Hindlimb muscle (tissue), 1 donor: ENCODE measurements around the gene DRAXIN. TPM values are rescaled to one million over a fixed set of nuclear protein-coding genes. Genes with fewer than 3 reads are reported as not detected.
A peak's percentile ranks its signal among the peaks of the same experiment; 100 is the strongest.

Source experiments
- DNase-seq: peaks from one replicate; pipeline ENCODE4 v3.0.0-alpha.2; 2013
- polyA plus RNA-seq: library from polyadenylated mRNA; unstranded; fragments of 120-200 nt; gene quantifications from one replicate; pipeline ENCODE4 v1.2.1, GENCODE V29; 2013; ENCODE audit not compliant: insufficient read length

Gene DRAXIN
- polyA plus RNA-seq, 1 donor, result 0.26 TPM

DNA sequence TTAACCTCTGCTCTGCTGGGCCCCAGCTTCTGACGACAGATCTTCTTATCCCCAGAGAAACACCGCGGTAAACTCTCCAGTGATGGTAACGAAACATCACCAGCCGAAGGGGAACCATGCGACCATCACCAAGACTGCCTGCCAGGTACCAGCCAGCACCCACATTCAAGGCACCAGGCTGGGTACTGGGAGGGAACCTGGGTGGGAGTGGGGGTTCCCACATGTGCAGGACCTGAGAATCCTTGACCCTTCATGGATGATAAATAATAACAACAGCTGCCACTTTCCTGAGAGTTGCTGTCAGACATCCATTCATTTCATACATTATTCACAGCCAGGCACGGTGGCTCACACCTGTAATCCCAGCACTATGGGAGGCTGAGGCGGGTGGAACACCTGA is 20.8 kb downstream of the DRAXIN start:
- DNase-seq, result no peak

DNA sequence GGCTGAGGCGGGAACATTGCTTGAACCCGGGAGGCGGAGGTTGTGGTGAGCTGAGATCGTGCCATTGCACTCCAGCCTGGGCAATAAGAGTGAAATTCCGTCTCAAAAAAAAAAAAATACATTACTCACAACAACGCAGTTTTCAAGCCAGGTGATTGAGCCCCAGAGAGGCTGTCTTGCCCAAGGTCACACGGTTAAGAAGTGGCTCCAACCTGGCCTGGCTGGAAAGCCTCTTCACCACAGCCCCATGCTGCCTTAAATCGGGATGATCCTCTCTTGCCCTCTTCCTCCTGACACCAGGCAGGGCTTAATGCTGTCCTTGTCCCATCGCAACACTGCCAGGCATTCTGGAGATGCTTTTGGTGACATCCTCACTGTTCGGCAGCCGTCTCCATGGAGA is 21.6 kb downstream of the DRAXIN start:
- DNase-seq, result no peak

DNA sequence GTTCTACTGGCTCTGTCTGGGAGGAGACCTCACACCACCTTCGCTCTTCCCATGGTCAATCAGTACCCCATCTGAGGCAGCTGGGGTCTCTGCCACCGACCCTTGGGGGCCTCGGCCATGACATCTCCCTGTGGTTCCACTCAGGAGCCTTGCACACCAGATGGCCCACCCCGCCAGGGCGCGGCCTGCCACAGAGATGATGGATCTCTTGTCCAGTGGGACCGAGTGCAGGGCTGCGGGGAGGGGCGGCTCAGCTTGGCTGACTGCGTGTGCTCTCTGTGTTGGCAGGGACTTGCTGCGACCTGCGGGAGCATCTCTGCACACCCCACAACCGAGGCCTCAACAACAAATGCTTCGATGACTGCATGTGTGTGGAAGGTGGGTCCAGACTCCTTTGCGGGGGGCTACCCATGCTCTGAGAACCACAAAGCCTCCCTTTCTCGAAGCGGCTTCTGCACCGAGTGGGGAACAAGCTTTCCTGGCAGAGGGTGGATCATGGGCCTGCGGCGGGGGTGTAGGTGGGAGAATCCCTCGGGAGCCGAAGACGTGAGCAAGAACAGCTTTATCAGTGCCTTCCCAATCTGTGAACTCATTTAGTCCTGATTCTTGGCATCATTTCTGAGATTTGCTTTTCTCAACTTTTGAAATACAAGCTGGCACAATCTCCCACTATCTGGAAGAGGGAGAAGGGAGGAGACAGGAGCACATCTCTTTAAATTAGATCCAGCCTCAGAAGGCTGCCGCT is 23.5 kb downstream of the DRAXIN start:
- no peak for DNase-seq

DNA sequence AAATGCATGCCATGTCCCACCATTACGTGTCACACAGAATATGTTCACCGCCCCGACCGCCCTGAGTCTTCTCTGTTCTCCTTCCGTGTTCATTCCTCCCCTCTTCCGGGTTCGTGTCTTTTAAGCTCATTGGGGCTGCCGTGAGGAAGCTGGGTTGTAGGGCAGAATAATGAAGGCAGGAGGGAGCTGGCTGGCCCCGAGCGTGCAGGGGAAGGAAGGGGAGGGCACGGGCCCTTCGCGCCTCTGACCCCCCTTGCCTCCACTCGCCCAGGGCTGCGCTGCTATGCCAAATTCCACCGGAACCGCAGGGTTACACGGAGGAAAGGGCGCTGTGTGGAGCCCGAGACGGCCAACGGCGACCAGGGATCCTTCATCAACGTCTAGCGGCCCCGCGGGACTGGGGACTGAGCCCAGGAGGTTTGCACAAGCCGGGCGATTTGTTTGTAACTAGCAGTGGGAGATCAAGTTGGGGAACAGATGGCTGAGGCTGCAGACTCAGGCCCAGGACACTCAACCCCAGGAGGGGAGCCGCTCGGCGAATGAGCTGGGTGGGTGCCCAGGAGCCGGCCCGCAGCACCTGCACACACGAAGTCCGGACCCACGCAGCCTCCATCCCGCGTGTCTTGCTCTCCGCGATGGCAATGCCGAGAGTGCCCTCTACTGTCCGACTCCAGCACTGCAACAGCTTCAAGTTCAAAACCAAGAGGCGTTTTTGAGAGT is 28.0 kb downstream of the DRAXIN start:
- DNase-seq, result peak; percentile 79

DNA sequence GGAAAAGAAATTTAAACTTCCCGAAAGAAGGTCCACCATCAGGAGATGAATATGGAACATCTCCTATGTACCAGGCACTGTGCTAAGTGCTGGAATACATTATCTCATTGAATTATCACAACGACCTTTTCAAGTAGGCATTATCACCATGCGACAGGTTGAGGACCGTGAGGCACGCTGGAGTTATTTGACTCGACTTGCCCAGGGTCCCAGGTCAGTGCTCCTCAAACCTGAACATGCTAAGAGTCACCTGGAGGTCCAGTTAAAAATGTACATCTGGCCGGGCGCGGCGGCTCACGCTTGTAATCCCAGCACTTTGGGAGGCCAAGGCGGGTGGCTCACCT is 28.5 kb downstream of the DRAXIN start:
- no peak for DNase-seq

DNA sequence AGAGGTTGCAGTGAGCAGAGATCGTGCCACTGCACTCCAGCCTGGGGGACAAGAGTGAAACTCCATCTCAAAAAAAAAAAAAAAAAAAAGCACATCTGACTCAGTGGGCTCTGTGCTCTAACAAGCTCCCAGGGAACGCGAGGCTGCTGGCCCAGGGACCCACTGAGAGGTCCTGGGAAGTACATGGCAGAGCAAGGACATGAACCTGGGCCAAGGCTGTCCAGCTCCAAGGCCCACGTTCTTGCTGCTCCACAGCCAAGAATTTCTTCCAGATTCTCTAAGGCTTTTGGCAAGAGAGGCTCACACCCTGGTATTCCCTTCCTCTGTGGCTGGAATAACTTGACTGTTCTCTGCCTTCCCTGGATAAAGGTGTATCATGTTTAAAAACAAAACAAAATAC is 29.0 kb downstream of the DRAXIN start:
- peak; percentile 30 for DNase-seq

DNA sequence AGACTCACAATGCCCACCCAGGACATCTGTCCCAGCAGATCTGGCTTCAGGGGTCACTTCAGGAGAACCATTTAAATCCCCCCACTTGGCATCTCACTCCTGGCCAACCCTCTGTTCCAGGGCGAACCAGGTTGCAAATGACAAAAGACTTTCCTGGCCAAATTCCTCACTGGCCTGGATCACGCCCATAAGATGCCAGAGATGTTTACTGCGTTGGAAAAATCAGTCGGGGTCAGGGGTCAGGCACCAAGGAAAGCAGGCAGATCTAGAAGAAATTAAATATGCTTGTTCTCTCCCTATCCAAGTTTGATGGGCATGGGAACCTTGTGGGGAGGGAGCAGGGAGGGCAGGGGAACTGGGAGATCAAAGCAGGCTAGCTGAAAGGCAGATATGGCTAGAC is 29.8 kb downstream of the DRAXIN start:
- no peak for DNase-seq

DNA sequence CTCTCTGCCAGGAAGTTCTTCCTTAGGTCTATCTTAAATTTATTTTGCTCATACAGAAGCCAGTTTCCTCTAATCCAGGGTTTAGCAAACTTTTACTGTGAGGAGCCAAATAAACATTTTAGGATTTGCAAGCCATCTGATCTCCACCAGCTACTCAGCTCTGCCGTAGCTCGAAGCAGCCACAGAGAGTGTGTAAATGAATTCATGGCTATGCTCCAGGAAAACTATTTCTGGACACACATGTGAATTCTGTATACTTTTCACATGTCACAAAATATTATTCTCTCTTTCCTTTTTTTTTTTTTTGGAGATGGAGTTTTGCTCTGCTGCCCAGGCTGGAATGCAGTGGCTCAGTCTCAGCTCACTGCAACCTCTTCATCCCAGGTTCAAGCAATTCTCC is 31.0 kb downstream of the DRAXIN start:
- DNase-seq, result peak; percentile 64

DNA sequence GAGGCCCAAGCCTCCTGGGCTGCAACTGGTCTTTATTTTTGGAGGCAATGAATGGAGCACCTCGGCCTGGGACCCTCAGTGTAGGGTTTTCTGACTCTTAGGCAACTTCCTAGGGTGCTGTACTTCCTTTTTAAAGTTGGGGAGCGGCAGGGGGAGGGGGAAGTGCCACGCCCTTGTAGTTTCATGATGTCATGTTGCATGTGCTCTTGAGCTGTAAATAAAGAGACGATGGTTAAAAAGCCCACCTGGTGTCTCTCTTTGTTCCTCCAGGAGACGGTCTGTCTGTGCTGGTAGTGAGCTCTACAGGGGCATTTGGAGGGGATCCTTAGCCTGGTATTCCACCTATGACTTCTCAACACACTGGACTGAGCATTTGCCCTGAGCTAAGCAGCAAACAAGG is 34.1 kb downstream of the DRAXIN start:
- no peak for DNase-seq

DNA sequence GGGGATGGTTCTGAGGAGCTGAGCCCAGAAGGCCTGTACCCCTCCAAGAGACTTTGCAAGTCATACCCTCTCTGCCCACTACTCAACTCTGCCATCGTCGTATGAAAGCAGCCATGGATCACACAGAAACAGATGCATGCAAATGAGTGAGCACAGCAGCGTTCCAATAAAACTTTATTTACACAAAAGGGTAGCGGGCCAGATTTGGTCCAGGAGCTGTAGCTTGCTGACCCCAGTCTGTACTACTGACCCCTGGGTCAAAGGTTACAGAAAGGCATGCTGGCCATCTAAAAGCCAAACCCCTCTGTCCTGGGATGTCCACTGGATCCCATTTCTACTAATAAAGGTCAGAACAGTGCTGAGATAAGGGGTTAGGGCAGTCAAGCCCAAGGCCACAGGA is 35.6 kb downstream of the DRAXIN start:
- no peak for DNase-seq

DNA sequence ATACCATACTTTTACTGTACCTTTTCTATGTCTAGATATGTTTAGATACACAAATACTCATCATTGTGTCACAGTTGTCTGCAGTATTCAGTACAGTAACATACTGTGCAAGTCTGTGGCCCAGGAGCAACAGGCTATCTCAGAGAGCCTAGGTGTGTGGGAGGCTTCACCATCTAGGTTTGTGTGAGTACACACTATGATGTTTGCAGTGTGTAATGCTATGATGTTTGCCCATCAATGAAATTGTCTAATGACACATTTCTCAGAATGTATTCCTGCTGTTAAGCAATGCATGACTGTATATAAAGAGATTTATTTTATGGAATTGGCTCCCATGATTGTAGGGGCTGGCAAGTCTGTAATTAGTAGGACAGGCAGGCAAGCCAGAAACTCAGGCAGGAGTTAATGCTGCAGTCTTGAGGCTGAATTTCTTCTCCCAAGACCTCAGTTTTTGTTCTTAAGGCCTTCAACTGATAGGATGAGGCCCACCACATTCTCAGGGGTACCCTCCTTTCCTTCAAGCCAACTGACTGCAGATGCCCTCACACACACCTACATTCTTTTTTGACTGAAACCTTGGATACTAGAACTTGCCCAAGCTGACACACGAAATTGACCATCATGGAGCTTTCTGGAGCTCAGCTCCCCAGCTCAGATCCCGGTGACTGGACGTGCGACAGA is 36.8 kb downstream of the DRAXIN start:
- DNase-seq, result no peak

DNA sequence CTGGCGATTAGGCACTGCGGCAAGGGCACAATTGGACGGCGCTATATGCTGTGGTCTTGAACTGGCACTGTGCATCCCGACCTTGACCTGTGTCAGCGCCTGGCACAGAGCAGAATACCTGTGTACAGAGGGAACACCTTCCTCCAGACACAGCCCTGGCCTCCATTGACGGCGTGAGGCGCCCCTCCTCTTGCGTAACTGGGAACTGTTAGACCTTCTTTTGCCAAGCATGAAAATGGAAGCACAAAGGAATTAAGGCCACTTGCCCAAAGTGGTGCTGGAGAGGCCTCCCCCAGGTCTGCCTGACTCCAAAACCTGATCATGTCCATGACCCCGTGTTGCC is 37.6 kb downstream of the DRAXIN start:
- DNase-seq, result no peak

DNA sequence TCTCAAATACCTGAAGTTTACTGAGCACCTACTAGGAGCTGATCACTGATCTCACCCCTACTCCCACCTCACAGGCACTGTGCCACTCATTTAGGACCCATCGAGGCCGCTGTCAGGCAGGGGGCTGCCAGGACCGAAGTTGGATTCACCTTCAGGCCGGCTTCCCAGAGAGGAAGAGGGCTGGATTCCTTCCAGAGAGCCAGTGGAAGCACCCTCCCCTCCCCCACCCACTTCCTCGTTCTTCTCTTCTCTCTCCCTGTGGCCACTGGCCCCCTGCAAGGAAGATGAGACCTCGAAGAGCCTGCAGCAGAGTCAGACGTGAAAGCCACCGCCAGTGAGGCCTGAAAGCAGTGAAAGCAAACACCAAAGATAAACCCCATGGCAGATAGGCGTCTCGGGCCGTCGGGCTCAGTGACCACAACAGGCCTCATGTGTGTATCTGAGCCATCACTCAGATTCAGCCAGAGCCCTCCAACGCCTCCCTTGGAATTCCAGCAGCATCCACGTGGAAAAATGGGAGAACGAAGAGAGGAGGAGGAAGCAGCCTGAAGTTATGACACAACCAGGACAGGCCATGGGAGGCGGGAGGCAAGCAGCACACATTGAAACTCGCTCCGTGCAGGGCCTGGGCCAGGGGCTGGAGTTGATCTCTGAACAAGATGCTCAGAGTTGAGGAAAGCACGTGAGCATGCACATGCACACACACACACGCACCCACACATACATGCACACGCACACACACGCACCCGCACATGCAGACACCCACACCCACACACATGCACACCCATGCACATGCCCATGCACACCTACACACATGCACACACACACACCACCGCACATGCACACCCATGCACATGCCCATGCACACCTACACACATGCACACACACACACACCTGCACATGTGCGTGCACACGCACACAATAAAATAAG is 38.3 kb downstream of the DRAXIN start:
- DNase-seq, result no peak

DNA sequence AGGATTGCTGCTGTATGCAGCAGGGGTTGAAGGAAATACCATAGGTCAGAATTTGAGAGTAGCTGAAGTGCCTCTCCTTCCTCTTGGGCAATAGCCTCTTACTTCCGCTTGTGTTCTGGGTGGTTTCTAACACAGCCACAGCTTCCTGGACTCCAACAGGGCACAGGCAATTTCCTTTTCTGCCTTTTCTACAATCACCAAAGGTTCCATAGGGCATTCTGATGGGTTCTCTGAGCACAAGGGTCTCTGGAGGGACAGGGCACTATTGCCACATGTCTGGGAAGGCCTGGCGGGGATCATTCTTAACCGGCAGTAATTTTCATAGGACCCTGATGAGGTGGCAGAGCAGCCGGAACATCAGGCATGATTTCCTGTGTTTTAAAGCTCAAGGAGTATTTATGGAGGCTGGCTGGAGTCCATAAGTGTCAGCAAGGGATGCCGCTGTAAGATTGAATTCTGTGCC is 39.0 kb downstream of the DRAXIN start:
- DNase-seq, result no peak

DNA sequence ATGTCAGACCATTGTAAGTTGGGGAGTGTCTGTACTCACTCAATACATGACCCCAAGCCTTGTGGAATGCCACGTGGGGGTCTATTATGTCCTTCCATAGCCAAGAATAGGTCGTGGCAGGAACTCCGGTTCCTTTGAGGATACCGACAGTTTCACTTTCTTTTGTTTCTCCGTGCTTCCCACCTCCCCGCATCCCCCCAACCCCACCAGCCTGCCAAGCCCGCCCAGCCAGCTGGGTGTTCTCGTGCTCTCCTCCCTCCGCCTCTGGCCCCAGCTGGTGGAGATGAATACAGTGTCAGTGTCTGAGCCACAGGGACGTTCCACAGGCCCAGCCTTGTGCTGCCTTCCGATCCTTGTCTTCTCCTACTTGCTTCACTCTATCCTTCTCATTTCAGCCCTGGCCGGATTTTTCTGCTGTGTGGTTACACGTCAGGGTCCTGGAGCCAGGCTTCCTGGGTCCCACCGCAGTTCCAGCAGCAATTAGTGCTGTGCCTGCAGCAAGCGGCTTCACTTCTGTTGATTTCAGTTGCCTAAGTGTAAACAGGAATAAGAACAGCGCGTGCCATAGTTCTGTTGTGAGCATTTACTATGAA is 40.3 kb downstream of the DRAXIN start:
- peak; percentile 88 for DNase-seq

DNA sequence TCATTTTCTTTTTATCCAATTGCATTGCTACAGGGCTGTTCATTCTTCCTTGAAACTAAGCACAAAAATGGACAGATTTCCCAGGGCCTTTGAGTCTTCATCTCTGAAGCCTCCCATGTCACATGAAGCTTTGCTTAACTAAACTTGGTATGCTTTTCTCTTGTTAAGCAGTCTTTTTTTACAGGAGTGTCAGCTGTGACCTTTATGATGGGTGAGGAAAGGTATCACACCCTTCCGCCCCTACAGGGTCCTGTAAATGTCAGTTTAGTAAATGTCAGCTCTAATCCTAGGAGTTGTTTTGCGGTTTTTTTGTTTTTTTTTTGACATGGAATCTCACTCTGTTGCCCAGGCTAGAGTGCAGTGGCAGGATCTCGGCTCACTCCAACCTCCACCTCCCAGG is 41.8 kb downstream of the DRAXIN start:
- no peak for DNase-seq

DNA sequence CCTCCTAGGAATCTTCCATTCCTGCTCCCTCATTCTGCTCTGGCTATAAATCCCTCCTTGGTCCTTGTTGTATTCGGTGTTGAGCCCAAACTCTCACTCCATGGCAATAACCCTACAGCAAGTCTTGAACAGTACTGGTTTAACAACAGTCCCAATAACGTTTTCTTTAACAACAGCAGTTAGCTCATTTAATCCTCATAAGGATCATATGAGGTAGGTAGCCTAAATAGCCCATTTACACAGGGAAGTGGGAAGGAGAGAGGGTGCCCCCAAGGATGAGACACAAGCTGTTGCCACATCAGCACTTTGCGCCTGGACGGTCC is 44.0 kb downstream of the DRAXIN start:
- DNase-seq, result no peak

DNA sequence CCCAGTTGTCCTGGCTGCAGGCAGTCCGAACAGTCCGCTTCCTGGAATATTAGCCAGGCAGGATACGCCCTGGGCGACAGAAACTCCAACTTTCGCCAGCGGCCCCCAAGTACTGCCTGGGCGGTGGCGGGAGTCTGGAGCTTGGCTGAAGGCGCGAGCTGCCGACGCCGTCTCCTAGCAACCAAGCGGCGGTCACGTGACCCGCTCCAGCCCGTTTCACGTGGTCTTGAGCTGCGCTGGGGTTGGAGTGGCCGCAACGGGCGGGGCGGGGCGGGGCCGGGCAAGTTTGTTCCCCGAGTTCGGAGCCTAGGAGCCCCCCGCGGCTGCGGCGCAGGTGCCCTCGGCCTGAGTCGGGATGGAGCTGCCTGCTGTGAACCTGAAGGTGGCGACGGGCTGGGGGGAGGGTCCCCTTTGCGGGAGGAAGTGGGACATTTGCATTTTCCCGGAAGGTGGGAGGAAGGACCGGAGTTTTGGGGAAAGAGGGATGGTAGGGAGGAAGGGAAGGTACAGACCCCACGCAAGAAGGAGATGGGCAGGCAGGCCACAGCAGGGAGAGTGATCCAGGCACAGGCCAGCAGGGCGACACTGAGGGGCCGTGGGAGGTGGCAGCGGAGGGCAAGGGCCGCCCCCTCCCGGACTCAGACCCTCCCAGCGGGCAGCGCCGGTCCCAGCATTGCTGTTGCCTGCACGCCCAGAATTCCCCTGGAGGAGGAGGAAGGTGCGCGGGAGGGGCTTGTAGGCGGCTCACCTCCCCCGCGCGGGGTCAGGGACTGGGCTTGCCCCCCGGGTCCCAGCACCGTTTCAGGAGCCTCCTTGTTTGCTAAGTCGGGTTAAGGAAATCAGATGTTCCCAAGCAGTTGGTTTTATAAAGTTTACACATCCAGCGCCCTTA is 44.6 kb downstream of the DRAXIN start, which contains the start of gene AGTRAP:
Gene AGTRAP, plus strand, starts transcription at position 283 of the 892 bp plus-strand sequence. Its CDS starts 73 bp downstream, at position 356.
- DNase-seq, result peak; percentile 98

DNA sequence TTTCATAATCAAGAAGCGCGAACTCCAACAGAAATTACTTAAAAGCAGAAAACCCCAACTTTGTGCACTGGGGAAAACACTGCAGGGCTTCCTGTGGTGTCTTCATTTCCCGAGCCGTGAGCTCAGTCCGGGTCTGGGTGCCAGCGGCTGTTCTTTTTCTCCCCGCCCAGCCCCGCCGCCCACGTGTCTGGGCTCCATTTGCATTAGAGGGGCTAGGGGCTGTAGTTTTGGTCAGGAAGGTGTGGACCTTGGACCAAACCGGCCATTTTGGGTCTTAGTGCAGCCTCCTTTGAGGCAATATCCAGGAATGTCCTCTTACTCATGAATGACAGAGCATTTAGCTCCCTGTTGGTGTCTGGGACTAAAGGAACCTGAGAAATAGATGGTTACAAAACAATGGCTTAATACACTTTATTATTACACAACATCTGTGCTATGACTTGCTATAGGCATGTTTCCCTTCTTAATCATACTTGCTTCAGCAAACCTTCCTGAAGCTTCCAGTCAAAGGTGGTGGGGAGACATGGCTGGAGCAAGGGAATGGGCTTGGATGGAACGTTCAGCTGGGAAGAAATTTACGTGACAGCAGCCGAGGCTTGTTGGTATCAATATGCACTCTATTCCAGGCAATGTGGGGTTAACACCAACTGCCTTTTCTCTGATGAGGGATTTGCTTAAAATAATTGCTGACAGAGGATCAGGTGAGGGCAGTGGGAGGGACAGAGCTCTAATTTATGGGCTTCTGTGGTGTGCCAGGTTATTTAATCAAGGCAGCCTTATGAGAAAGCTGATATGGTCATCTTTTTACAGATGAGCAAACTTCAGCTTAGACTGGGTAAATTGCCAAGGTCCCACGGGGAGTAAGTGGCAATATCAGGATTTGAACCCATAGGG is 45.5 kb downstream of the DRAXIN start:
- no peak for DNase-seq

DNA sequence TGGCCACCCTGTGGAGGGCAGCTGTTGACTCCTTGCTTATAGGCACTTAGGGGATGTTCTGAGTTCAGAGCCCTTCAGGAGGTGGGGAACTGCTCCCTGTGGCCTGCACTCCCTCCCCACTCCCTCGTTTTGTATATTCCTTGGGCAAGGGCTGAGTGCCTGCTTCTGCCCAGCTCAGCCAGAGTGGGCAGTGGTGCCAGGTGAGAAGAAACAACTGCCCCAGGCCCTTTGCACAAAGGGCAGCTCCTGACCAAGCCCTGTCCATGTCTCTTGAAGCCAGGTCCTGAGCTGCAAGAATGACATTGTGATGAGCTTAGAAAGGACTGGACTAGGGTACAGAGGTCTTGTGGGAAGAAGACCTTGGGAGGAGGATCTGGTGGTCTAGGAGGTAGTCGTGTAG is 46.6 kb downstream of the DRAXIN start:
- no peak for DNase-seq
